ENCODE data around the gene G6PC1.
"Not testable (repeated sequence)": the region's sequence is repeated elsewhere in the genome, so short reads cannot be mapped to it uniquely, and the experiment has no call there.

The G6PC1 gene

GRCh38 chr17:42901535-42902229 lies 1.1 kb downstream of the G6PC1 start:
- DNase-seq (ENCODE audit: low read depth) = no peak

GRCh38 chr17:42904110-42904469 lies 3.5 kb downstream of the G6PC1 start:
- no peak for DNase-seq (ENCODE audit: low read depth)

GRCh38 chr17:42906772-42907446 lies 6.3 kb downstream of the G6PC1 start:
- DNase-seq (ENCODE audit: low read depth) = no peak

- DNase-seq (ENCODE audit: low read depth) = no peak
Measured at GRCh38 chr17:42908872-42909700, 8.5 kb downstream of the G6PC1 start.

GRCh38 chr17:42913522-42913921 lies 12.9 kb downstream of the G6PC1 start:
- no peak for DNase-seq (ENCODE audit: low read depth)

- no peak for DNase-seq (ENCODE audit: low read depth)
Measured at GRCh38 chr17:42913981-42914617, 13.5 kb downstream of the G6PC1 start.

- not testable (repeated sequence) for DNase-seq (ENCODE audit: low read depth)
Measured at GRCh38 chr17:42915288-42915687, 14.7 kb downstream of the G6PC1 start.

GRCh38 chr17:42916388-42917235 lies 16.0 kb downstream of the G6PC1 start:
- not testable (repeated sequence) for DNase-seq (ENCODE audit: low read depth)

- no peak for DNase-seq (ENCODE audit: low read depth)
Measured at GRCh38 chr17:42917236-42917603, 16.6 kb downstream of the G6PC1 start.

- DNase-seq (ENCODE audit: low read depth) = no peak
Measured at GRCh38 chr17:42918902-42919521, 18.4 kb downstream of the G6PC1 start.

- not testable (repeated sequence) for DNase-seq (ENCODE audit: low read depth)
Measured at GRCh38 chr17:42919522-42920077, 19.0 kb downstream of the G6PC1 start.

GRCh38 chr17:42920106-42920900 lies 19.7 kb downstream of the G6PC1 start:
- no peak for DNase-seq (ENCODE audit: low read depth)

GRCh38 chr17:42920922-42921321 lies 20.3 kb downstream of the G6PC1 start:
- no peak for DNase-seq (ENCODE audit: low read depth)

- DNase-seq (ENCODE audit: low read depth) = no peak
Measured at GRCh38 chr17:42922294-42922693, 21.7 kb downstream of the G6PC1 start.

GRCh38 chr17:42923472-42923871 lies 22.9 kb downstream of the G6PC1 start:
- DNase-seq (ENCODE audit: low read depth) = not testable (repeated sequence)

GRCh38 chr17:42924891-42925290 lies 24.3 kb downstream of the G6PC1 start:
- no peak for DNase-seq (ENCODE audit: low read depth)

GRCh38 chr17:42928714-42929496 lies 28.3 kb downstream of the G6PC1 start:
- DNase-seq (ENCODE audit: low read depth) = no peak

GRCh38 chr17:42929497-42929844 lies 28.9 kb downstream of the G6PC1 start:
- no peak for DNase-seq (ENCODE audit: low read depth)
